ENCODE data around the gene CFD. TPM values are rescaled to one million over a fixed set of nuclear protein-coding genes. Genes with fewer than 3 reads are reported as not detected.

Gene CFD
- polyA plus RNA-seq, 1 of the 3 experiments (the other 2 are of a cell fraction), result 2.5 TPM

- no peak for DNase-seq
- no peaks in the 10 kb centered on the region for H3K4me1 ChIP-seq (ENCODE audit: control insufficient read depth in 1 of 2, insufficient read depth in 2 of 2, low read depth in 1 of 2, low read length in 1 of 2)
- no peaks in the 10 kb centered on the region for H3K79me2 ChIP-seq (ENCODE audit: insufficient read depth)
- TF ChIP-seq RAD21 (IDR thresholded peaks at IDR 0.05; ENCODE audit: low read length) (no peak), FOSL2 (IDR thresholded peaks at IDR 0.05; ENCODE audit: borderline replicate concordance, low read depth) (no peak), NFIC (IDR thresholded peaks at IDR 0.05; ENCODE audit: borderline replicate concordance) (no peak), TAF1 (IDR thresholded peaks at IDR 0.05; ENCODE audit: borderline replicate concordance, low read depth, low read length) (no peak), POLR2AphosphoS5 (IDR thresholded peaks at IDR 0.05; ENCODE audit: low read depth, low read length) (no peak), FOXJ3 (CRISPR knock-in tag; IDR thresholded peaks at IDR 0.05) (no peak), ZBTB33 (IDR thresholded peaks at IDR 0.05; ENCODE audit: borderline replicate concordance, low read depth) (no peak), JUND (IDR thresholded peaks at IDR 0.05) (no peak), ELF1 (IDR thresholded peaks at IDR 0.05) (no peak)
- H3K27ac ChIP-seq (ENCODE audit: low read depth in 2 of 2, low read length in 1 of 2), result no peak overlapping the region
- H3K4me2 ChIP-seq, result no peak overlapping the region
- no peaks in the 10 kb centered on the region for H3K9me3 ChIP-seq
- H3K9ac ChIP-seq, result no peak overlapping the region
- ChIA-PET POLR2A (interaction anchor here (0.7 to 1.5 kb wide), 3 partner anchors 10 to 14 kb away, joined by 4 to 6 read pairs (median 5); no protein-coding TSS in a partner anchor), CTCF (interaction anchor here (1.0 kb wide), 1 partner anchor 45 kb away, joined by 3 read pairs; no protein-coding TSS in a partner anchor)
- H3K36me3 ChIP-seq (replicated peaks in 1 of 2; ENCODE audit: control insufficient read depth in 1 of 2, insufficient read depth in 2 of 2, low read length in 1 of 2), result peaks cover 11 to 20% of the 10 kb centered on the region in 2 experiments
- H4K20me1 ChIP-seq (ENCODE audit: insufficient read depth), result peaks cover 19% of the 10 kb centered on the region
- WGBS (ENCODE audit: low lambda C conversion rate), result 97% methylated on average over 5 of the region's 47 CpGs
- no peak overlapping the region for H2AFZ ChIP-seq (ENCODE audit: low read depth)
- no peak overlapping the region for H3K4me3 ChIP-seq (ENCODE audit: low read depth in 2 of 2, low read length in 1 of 2)
- no peaks in the 10 kb centered on the region for H3K27me3 ChIP-seq (ENCODE audit: insufficient read depth)
- no peaks in the 10 kb centered on the region for H3K9me2 ChIP-seq
- H3F3A ChIP-seq (replicated peaks; ENCODE audit: insufficient read depth), result peaks cover 16% of the 10 kb centered on the region
These were observed 44.2 kb upstream of the CFD start for GRCh38 chr19:815079-815774.

- Histone ChIP-seq H3K9me2 (no peaks in the 10 kb centered on the region), H3K4me3 (ENCODE audit: low read depth in 2 of 2, low read length in 1 of 2) (no peak overlapping the region), H3K9me3 (no peaks in the 10 kb centered on the region), H4K20me1 (ENCODE audit: insufficient read depth) (peaks cover 12% of the 10 kb centered on the region), H3K79me2 (ENCODE audit: insufficient read depth) (no peaks in the 10 kb centered on the region), H2AFZ (ENCODE audit: low read depth) (no peak overlapping the region), H3K27ac (ENCODE audit: low read depth in 2 of 2, low read length in 1 of 2) (no peak overlapping the region), H3K27me3 (ENCODE audit: insufficient read depth) (no peaks in the 10 kb centered on the region), H3F3A (replicated peaks; ENCODE audit: insufficient read depth) (peaks cover 12% of the 10 kb centered on the region), H3K4me2 (no peak overlapping the region), H3K36me3 (replicated peaks in 1 of 2; ENCODE audit: control insufficient read depth in 1 of 2, insufficient read depth in 2 of 2, low read length in 1 of 2) (peaks cover 6 to 13% of the 10 kb centered on the region in 2 experiments), H3K9ac (no peak overlapping the region), H3K4me1 (ENCODE audit: control insufficient read depth in 1 of 2, insufficient read depth in 2 of 2, low read depth in 1 of 2, low read length in 1 of 2) (no peaks in the 10 kb centered on the region)
- 94% methylated on average over 13 of the region's 13 CpGs for WGBS (ENCODE audit: low lambda C conversion rate)
- ChIA-PET POLR2A (interaction anchor here (1.0 kb wide), 1 partner anchor 15 kb away, joined by 4 read pairs; no protein-coding TSS in a partner anchor), CTCF (interaction anchor here (1.0 kb wide), 1 partner anchor 46 kb away, joined by 3 read pairs; no protein-coding TSS in a partner anchor)
- TF ChIP-seq TEAD4 (IDR thresholded peaks at IDR 0.05; ENCODE audit: borderline replicate concordance, insufficient read depth), result no peak
- TF ChIP-seq USF2 (IDR thresholded peaks at IDR 0.05; ENCODE audit: borderline replicate concordance, low read depth, low read length), result no peak
- TF ChIP-seq NFIC (IDR thresholded peaks at IDR 0.05; ENCODE audit: borderline replicate concordance), result no peak
- TF ChIP-seq SMC3 (IDR thresholded peaks at IDR 0.05; ENCODE audit: low read depth, low read length), result no peak
- TF ChIP-seq MEF2A (IDR thresholded peaks at IDR 0.05; ENCODE audit: borderline replicate concordance, low read depth), result no peak
- TF ChIP-seq GABPA (IDR thresholded peaks at IDR 0.05; ENCODE audit: low read depth), result no peak
- TF ChIP-seq FOSL2 (IDR thresholded peaks at IDR 0.05; ENCODE audit: borderline replicate concordance, low read depth), result no peak
- no peak for TF ChIP-seq RFX5 (IDR thresholded peaks at IDR 0.05; ENCODE audit: low read length)
- TF ChIP-seq RCOR1 (IDR thresholded peaks at IDR 0.05; ENCODE audit: low read length), result no peak
- no peak for TF ChIP-seq JUND (IDR thresholded peaks at IDR 0.05)
- no peak for TF ChIP-seq TAF1 (IDR thresholded peaks at IDR 0.05; ENCODE audit: borderline replicate concordance, low read depth, low read length)
- TF ChIP-seq ZBTB33 (IDR thresholded peaks at IDR 0.05; ENCODE audit: borderline replicate concordance, low read depth), result no peak
- no peak for TF ChIP-seq TCF12 (IDR thresholded peaks at IDR 0.05)
- TF ChIP-seq MAX (IDR thresholded peaks at IDR 0.05; ENCODE audit: low read depth), result no peak
- no peak for DNase-seq
These were observed 43.5 kb upstream of the CFD start for GRCh38 chr19:815775-816499.

Measured in SK-N-SH (cell line).